Measurements from ENCODE around the gene PRPF6.

- TF ChIP-seq, protein P1, sequence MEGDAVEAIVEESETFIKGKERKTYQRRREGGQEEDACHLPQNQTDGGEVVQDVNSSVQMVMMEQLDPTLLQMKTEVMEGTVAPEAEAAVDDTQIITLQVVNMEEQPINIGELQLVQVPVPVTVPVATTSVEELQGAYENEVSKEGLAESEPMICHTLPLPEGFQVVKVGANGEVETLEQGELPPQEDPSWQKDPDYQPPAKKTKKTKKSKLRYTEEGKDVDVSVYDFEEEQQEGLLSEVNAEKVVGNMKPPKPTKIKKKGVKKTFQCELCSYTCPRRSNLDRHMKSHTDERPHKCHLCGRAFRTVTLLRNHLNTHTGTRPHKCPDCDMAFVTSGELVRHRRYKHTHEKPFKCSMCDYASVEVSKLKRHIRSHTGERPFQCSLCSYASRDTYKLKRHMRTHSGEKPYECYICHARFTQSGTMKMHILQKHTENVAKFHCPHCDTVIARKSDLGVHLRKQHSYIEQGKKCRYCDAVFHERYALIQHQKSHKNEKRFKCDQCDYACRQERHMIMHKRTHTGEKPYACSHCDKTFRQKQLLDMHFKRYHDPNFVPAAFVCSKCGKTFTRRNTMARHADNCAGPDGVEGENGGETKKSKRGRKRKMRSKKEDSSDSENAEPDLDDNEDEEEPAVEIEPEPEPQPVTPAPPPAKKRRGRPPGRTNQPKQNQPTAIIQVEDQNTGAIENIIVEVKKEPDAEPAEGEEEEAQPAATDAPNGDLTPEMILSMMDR (IDR thresholded peaks at IDR 0.05), result no peak
- no peak for TF ChIP-seq REST (IDR thresholded peaks at IDR 0.05; ENCODE audit: insufficient read depth in 1 of 2, low read depth in 2 of 2, low read length in 1 of 2)
These were observed 46.5 kb upstream of the PRPF6 start for GRCh38 chr20:63934271-63935068.
